HG02973 (cell line): ENCODE results near the gene NLK.

ENCODE experiments used
- ATAC-seq: cut with Tn5 transposase; IDR thresholded peaks from one replicate; pipeline ENCODE4 v1.9.1; 2021; ENCODE audit warnings: moderate library complexity; ENCODE audit not compliant: unreplicated experiment

Gene NLK

GRCh38 chr17:28112181-28112580 is 69.7 kb downstream of the NLK start:
- no peak for ATAC-seq

DNA sequence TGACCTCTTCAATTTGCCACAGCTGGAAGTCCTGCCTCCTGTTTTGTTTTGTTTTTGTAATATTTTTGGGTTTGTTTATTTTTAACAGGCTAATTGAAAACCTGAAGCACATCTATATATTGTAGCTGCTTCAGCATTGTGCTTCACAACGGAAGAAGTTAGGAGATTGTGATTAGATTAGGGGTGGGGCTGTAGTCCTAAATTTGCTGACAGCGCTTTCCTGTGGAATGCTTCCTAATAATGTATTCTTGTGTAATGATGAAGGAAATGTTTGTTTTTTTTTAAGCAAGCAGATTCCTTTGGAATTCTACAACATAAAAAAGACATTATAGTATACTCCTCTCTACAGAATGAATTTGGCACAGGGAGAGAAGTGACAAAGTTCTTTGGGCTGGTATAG is 70.1 kb downstream of the NLK start:
- no peak for ATAC-seq

GRCh38 chr17:28113269-28113668 is 70.8 kb downstream of the NLK start:
- no peak for ATAC-seq

- no peak for ATAC-seq
Observed at GRCh38 chr17:28115046-28115445, 72.6 kb downstream of the NLK start.

DNA sequence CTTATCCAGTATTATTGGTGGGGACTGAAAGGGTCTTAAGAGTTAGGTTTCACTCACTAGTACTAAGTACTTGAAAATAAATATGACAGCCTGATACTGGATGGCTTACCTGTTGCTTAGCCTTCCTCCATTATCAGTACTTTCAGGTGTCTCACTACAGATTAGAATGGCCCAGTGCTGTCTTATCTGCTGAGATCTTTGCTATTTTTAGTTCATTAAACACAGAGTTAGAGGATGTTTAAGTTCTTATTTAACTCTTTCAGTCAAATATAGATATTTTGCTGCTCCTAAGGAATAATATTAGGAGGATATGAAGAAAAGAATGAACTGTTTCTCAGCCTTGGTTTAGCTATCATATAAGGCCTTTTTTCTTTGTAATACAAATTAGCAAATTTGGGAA is 74.8 kb downstream of the NLK start:
- ATAC-seq = no peak

GRCh38 chr17:28118362-28118761 is 75.9 kb downstream of the NLK start:
- ATAC-seq = no peak

GRCh38 chr17:28119046-28119445 is 76.6 kb downstream of the NLK start:
- ATAC-seq = no peak

DNA sequence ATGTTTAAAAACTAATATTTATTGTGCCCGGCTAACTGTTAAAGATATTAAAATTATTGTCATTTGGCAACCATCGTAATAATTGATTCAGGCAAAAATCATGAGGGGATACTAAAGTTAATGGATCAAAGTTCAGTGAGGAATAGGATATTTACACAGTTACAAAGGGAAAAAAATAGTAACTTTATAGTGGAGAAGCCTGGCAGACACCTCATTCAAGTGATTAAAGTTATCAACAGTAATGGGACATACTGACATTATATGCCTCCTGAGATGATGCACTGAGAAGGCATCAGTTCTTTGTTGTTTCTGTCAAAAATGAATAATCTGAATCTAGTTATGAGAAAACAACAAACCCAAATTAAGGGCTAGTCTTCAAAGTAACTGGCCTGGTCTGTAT is 77.1 kb downstream of the NLK start:
- ATAC-seq = no peak

DNA sequence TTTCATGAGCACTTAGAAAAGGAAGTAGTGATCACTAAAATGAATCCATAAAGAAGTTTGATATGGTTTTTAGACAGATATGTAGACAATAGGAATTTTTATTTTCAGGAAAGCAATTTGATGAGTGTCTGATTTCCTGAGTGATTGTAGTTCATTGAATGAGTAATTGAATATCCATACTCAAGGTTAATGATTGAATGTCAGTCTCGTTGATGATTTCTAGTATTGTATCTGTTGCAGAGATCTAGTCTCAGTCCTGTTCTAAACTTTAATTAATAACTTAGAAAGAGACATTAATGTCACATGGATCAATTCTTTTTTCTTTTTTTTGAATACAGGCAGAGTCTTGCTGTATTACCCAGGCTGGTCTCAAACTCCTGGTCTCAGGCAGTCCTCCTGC is 78.3 kb downstream of the NLK start:
- no peak for ATAC-seq

GRCh38 chr17:28124962-28125361 is 82.5 kb downstream of the NLK start:
- ATAC-seq = no peak

- no peak for ATAC-seq
Observed at GRCh38 chr17:28125526-28126378, 83.3 kb downstream of the NLK start.

- ATAC-seq = no peak
Observed at GRCh38 chr17:28127196-28127595, 84.7 kb downstream of the NLK start.

- ATAC-seq = no peak
Observed at GRCh38 chr17:28128779-28129178, 86.3 kb downstream of the NLK start.

DNA sequence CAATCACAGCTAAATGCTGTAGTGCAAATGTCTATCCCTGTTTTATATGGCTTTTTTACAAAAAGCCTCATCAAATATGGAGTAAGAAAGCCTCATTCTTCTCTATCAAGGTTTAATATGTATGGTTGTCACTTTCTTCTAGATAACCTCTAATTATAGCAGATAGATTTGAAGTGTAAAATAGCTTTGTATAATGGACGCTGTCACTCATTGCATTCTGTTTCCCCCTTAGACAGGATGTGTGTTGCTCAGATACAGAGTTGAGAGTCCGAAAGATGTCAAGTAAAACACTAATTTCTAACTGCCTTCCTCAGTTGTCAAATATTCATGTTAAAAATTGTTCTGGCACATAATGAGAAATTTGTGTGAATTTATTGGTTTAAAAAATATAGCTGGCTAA is 88.0 kb downstream of the NLK start:
- ATAC-seq = no peak

GRCh38 chr17:28131599-28131998 is 89.1 kb downstream of the NLK start:
- no peak for ATAC-seq

DNA sequence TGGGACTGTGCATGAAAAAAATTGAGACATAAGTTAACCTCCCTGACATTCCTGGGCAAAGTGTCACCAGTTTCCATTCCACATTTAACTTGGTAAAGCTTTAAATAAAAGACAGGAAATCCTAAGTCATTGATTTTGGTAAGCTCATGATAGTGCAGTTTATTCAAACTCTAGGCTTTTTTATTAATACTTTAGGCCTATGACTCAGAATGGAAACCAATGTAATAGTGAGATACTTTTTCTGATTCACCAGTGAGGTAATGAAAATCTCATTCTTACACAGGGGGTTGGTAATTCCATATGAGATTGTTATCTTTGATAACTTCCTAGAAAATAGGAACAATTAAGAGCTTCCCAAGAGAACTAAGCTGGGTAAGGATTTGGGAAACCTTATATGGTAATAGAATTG is 91.1 kb downstream of the NLK start:
- no peak for ATAC-seq

GRCh38 chr17:28136923-28137322 is 94.4 kb downstream of the NLK start:
- ATAC-seq = no peak

GRCh38 chr17:28139822-28140221 is 97.3 kb downstream of the NLK start:
- no peak for ATAC-seq

DNA sequence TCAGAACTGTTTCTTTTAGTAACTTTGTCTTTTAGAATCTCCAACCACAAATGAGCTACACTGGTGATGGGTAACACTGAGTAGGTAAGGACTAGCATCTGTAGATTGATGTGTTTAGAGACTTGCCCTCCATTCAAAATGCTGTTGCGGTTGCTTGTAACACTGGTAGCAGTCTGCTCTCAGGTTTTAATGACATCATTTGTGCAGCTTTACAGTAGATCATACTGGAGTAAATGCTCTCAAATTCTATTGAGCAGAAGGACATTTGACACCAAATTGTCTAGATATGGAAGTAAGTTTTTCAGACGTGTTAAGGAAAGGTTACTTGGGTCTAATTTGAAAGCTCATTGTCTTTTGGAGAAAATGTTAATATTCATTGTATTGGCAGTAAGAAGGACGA is 98.8 kb downstream of the NLK start:
- ATAC-seq = no peak

DNA sequence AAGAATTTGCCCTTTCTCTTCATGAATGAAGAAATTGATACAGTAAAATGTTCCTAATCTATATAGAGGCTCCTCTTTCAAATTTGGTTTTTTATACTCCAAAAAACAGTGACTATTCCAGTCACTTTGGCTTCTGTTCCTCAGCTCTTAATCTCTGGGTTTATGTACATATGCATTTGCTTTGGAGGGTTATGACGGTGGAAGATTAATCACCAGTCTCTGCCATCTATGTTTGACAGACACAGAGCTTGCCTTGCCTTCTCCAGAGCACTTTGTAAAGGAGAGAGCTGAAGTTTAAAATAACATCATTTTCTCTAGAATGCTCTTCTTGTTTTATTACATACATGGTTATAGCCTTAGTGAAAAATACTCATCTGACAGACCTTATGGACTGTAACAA is 99.3 kb downstream of the NLK start:
- ATAC-seq = no peak

DNA sequence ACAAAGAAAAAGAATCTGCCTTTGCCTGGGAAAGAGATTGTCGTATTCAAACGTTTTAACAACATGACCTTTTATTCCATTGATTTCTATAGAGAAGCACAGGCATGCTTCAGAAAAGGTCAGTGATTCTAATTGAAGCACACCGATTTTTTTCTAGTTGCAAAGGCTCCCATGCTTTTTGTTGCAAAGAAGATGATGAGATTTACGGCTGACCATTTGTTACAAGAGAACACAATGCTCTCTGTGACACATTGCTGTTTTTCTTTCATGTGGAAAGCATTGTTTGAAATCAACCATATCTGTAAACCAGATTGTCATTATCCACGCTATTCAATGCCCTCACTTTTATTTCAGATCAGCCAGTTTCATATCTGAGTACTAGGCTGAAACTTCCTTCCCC is 99.8 kb downstream of the NLK start:
- ATAC-seq = no peak

DNA sequence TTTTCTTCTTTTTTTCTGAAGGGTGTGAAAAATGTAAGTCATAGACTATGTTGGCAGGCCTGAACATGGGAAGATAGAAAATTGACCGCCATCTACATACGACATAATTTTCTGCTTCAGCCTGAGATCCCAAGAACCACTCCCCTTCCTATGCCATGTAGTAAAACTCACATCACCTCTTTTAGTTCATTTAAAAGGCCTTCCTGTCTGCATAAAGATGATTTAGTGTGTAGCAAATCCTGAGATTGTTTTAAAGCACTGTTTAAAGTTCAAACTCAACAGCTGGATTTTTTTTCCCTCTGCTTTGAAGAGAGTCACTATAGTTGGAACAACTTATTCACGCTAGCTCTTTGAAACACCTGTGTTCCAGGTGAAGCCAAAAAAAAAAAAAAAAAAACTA is 101.5 kb downstream of the NLK start:
- no peak for ATAC-seq

DNA sequence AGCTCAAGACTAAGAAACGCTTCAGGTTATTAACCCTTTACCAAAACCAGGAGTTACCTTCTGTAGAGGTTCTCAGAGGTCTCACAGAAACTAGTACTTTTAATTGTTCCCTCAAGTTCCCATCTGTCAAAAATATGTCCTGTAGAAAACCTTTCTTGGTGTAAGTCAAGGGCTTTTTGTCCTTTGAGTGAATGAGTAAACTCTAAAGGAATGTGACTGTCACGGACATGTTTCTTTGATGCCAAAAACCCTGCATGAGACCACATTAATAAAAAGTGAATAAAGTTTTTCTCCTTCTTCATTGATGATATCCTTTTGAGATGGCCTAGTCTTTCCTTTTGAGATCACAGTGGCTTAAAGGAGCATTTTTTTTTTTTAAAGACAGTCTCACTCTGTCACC is 102.9 kb downstream of the NLK start:
- no peak for ATAC-seq
